Right forelimb (tissue), 1 donor: ENCODE results near the gene PTPRG.

Source experiments
- DNase-seq: peaks from one replicate; pipeline ENCODE4 v3.0.0-alpha.2; 2018

Gene PTPRG

DNA sequence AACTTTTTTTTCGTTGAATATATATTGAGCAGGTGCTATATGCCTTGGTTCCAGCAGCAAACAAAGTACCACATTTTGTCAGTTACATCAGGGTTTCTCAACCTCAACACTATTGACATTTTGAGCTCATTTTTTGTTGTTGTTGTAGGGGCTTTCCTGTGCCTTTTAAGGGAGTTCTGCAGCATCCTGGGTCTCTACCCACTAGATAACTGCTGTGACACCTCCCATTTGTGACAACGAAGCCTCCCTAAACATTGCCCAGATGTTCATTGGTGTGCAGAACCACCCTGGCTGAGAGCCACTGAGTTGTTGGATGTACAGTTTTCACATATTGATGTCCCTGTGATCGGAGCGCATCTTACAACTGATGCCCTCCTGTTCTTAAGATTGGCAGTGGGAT, 382.6 kb downstream of the PTPRG start:
- DNase-seq = no peak

DNA sequence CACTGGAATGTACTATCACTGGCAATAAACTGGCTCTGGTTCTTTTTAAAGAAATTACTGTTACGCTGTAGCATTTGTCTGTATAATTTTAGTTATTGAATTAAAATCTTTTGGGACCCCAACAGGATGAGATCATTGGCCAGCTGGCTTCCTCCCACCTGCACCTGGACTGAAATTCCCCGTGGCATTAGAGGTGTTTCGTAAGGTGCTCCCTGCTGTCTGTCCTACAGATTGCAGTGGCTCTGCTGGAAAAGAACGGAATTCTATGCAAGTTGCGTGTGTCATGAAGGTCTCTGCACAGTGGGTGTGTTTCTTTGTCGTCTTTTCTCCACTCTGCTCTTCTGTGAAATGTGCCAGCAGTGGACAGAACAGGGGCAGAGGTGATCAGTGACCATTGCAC, 383.4 kb downstream of the PTPRG start:
- DNase-seq = no peak

DNA sequence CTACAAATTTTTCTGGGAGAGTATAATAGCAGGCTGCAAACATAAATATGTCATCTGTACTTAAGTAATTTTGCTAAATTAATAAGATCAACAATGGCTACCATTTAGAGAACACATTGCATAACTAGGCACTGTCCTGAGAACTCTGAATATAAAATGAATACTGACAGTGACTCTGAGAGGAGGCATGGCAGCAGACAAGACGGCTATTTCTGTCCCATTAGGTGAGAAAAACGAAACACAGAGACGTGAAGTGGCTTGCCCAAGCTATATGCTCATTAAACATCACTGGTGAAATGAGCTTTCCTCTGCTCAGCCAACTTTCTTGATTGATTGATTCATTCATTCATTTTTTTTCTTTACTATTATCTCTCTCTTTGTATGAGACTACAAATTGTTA, 384.3 kb downstream of the PTPRG start:
- DNase-seq = no peak

DNA sequence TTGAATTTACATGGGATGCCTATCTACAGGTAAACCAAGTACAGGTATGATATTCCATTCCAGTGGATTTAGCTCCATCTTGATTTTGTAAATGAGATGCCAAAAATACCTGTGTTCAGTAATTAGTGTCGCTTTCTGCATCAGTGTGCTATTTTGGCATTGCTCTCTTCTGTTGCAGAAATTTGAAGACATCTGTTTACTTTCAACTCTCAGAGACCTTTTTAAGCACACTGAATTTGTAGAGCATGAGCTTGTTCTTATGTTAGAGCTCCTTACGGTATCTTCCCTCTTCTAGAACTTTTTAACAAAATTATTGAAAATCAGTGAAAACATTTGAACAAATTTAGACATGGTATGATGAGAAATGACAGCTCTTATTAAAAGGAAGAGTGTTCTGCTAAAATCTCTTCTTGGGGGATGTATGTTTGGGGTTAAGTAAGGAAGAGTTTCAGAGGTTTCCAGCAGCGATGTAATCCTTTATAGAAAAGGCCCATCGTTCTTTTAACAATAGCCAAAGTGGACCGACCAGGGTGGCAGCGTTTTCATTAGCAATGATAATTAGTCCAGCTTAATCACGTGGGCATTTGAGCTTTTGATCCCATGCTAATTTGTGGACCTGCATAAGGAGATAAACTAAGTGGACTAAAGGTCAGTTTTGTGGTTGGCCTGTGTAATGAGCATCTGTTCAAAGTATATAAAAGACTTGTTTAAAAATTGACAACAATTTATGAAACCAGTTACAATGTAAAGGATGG, 385.4 kb downstream of the PTPRG start:
- no peak for DNase-seq

DNA sequence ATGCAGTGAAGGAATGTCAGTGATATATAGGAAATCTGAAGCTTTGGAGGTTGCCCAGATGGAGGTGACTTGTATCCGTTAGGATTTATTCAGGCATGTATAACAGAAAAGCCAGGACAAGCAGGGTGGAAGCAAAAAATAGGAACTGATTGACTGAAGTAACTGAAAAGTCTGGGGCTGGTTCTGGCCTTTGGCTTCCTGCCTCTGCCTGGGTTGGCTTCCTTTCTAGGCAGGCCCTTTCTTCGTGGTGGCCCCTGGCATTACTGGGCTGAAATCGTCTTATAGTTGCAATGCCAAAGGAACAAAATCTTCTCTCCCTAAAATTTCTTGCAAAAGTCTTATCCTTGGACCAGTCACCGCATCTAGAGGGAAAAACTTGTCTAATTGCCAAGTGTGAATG, 386.1 kb downstream of the PTPRG start:
- DNase-seq = no peak

DNA sequence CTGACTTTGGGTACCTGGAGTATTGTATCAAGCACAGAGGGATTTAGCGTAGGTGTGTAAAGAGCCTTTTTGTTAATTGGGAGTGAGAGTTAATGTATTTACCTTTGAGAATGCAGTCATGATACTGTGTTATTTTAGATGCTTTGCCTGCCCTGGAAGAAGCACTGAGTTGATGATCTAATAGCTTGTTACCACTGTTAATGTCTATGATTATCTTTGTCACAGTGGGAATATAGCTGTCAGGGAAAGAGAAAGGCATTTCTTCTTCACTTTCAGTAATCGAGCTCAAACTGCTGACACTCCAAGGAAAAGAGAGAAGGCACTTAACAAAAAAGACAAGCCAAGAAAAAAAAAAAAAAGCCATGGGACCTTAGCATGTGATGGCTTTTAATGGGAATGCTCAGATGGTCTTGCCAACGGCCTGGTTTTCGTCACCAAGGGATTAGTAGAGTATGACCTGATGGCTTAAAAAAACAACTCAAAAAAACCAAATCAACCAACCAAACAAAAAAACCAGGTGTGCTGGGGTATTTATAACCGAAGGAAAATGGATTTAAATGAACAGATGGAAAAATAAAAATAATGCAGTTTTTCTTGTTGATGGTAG, 387.4 kb downstream of the PTPRG start:
- DNase-seq = no peak

DNA sequence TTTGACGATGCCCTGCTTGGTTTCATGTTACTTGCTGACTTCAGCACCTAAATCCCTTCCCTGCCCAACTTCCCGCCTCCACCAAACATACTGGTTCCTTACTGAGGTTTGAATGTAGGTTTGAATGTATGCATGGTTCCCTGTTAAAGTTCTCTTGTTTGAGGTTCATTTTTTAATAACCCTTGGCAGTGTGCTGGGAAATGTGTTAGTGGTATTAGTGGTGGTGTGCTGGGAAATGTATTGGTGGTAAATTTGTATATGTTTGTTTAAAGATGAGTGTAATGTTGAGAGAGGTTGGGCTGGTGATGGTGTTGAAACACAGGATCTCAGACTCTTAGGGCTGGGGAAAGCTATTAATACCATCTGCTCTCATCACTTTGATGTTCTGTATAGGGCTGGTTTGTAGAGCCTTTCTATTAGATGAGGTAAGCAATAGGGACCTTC, 392.7 kb downstream of the PTPRG start:
- DNase-seq = no peak

DNA sequence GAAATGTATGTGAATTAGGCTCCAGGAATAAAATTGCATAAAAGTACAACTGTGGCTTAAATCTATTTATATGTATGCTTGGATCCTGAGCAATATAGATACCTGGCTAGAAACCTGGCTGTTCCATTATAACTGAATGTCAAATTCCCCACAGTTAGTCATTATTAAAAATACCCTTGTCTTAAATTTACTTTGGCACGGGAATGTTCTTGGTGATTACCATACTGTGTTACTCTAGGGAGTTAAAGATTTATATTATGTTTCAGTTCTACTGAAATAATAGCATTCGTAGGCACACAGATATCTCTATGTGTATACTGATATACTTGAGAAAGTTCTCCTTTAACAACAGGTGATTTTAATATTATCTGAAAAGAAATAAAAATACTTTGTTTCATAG, 394.1 kb downstream of the PTPRG start:
- DNase-seq = no peak

DNA sequence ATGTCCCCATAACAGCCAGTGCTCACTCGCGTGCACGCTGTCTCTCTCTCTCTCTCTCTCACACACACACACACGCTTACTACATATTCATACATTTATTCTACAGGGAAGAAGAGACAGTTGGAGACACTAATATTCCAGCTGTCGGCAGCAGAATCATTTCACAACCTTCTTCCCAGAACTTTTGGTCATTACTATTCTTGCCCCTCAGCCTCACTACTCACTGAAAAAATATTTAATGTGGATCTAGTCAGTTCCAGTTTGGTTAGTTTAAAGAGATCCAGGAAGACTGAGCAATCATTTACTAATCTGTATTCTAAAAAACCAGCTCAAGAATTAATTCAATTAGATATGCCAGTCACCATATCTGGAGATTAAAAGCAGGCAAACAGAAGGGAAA, 394.9 kb downstream of the PTPRG start:
- no peak for DNase-seq

DNA sequence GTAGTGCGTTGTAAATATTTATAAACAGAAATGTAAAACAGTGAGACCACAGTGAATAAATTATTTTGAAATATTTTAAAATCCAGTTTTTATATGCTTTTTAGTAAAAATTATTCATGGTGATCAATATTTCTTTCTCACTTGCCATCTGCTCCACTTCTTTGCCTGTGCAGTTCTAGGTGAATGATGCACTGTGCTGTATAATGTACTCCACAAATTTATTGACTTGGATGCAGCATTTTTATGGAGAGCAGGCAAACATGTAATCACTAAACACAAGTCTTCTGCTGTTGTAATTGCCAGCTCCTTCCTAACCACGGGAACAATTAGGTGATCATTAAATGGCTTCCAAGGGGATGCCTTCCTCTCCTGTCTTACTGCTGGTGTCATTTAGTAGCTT, 395.9 kb downstream of the PTPRG start:
- DNase-seq = no peak

DNA sequence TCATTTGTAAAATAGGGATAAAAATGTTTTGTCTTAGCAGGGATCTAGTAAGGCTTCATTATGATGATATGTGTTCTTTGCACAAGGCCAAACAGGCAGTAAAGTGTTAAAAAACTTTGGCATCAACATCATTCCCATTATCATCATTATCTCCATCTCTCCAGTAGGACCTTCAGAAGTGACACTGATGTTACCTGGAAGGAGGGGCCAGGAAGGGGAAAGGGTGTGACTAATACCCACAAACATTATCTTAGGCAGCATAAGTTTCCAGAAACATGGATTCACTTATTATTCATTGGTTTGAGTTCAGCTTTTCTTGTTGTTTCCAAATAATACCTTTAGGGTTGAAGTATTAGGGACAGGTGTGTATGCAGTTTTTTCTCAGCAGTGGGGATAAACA, 399.6 kb downstream of the PTPRG start:
- DNase-seq = no peak

DNA sequence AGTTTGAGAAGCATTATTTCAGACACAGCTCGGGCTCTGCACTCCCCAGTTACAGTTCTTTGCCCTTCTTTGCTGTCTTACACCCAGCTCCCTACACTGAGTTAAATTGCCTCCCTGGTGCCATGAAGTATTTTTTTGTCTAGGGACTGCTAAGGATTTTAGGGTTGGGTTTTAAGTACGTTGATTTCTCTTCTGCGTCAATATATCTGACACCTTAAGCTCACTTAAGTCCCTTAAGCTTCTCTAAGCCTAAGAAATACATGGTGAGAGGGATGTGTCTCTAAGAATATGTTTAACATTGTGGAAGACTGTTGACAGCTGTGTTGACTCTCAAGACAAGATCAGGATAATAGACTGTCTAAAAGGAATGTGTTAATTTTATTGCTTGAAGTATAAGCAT, 400.5 kb downstream of the PTPRG start:
- DNase-seq = no peak

DNA sequence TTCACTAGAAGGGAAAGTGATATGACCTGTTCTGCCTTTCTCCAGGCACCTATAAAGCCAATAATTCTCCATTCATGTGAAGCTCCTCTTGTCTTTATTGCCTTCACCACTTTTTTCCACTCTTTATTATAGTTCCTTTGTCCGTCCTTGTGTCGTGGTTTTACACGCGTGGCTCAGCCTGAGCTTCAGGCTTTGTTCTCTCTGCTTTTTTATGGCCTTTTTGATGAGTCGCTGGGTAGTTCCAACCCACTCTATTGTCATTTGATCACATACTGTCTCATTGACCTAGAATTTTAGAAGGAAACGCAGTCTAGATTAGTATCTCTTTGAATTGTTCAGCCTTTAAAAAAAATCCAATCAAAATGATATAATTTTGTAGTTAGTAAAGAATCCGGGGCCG, 403.2 kb downstream of the PTPRG start:
- DNase-seq = no peak

DNA sequence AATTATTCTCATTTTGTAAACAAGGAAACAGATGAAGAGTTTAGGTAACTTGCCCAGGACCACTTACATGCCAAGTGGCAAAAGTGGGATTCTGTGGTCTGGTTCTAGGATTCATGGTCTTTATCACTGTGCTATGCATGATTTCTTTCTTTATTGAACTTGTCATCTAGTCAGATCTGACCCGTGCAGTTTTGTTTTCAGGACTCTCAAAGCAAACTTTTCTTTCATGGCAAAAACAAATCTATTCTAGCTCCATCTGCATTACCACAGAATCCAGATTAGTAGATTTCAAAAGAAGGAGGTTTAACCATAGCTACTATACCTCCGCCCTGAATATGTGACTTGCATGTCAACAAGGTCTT, 404.4 kb downstream of the PTPRG start:
- DNase-seq = no peak

DNA sequence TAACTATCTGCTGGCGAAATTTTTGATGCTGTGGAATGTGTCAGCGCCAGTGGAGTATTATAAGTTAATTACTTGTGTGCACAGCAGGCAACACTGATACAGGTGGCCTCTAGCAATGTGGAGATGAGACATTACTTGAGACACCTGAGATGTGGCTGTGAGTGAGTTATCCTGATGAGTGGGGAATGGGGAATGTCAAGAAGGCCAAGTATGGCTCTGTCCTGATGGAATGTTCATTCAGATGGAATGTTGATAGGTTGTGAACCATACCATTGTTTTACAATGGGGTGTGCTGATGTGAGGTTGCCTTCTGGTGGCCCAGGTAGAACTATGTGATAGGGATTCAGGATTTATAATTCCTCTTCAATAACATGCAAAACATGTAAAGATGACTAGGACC, 404.8 kb downstream of the PTPRG start:
- DNase-seq = no peak

DNA sequence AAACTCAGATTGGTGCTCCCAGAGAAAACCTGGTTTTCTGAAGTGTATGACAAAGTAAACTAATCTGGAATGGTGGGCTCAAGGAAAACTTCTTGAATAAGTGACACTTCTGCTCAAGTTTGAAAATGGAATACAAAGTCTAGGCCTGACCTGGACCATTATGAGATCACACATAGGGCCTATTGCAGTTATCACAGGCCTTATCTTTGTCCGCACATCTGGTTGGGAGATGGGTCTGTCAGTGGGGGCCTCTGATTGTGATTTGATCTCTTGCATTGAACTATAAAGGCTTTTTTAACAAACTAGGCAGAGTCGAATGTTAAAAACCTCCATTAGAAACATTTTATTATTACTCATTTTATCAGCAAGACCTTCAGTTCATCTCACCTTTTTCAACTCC, 405.6 kb downstream of the PTPRG start:
- DNase-seq = no peak

DNA sequence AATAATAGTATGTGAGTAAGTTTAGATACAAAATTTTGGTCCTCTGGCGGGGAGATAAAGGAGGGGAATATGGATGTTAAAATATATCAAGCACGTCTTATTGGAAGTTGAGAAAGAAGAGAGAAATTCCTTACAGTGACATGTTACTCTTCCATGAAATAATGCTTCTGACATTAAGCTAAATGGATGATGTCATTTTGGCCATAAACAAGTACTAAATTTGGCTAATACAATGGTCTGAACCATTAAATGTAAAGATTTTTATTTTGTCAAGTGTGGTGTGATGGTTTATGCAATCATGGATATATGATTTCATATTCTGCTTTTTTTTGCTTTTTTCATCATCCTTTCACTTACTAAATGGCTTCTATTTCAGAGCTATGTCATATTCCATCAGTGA, 406.6 kb downstream of the PTPRG start:
- no peak for DNase-seq

DNA sequence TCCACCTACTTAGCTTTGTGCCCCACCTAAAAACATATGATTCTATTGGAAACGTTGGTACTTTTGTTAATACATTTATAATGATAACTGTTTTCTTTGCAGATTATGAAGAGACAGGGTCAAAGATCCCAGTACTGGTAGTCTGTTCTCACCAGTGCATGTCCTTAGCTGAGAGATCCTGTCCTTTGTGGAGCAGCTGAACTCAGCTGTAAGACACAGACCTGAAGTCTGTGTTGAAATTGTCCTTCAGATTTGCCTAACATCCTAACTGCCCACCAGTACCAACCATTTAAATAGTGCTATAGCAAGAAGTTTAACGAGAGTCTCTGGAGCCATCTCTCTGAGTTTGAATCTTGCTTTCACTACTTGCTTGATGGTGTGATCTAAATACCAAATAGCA, 413.3 kb downstream of the PTPRG start:
- DNase-seq = no peak

DNA sequence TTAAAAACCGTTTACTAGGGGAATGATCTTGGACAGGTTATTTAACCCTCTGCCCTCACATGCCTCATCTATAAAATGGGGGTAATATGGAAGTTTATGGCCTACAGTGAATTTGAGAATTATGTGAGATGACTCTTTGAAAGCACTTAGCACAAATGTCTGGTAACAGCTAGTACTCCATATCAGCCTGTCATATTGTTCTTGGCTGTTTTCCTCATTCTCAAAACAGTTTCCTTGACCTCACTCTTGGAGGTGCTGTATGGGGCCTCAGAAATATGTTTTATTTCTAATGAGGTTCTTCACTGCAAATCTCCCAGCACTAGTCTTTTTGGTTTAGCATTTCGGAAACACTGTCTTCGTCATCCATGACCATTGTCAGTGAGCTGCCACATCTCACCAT, 413.8 kb downstream of the PTPRG start:
- DNase-seq = no peak

DNA sequence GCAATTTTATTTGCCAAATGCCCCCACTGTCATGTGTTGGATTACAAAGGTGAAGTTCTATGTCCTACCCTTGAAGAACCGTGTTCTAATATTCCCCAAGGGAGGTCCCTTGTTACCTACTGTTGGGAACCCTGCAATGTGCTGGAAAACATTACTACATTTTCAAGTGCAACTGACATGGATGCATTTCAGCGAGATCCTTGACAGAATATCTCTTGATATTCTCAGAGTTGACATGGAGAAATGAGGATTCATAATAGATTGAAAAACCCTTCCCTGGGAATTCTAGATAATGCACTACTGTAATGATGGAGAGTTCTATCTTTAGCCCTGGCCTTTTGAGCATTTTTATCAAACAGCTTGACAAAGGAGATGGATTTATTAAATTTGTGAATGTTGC, 414.6 kb downstream of the PTPRG start:
- no peak for DNase-seq

DNA sequence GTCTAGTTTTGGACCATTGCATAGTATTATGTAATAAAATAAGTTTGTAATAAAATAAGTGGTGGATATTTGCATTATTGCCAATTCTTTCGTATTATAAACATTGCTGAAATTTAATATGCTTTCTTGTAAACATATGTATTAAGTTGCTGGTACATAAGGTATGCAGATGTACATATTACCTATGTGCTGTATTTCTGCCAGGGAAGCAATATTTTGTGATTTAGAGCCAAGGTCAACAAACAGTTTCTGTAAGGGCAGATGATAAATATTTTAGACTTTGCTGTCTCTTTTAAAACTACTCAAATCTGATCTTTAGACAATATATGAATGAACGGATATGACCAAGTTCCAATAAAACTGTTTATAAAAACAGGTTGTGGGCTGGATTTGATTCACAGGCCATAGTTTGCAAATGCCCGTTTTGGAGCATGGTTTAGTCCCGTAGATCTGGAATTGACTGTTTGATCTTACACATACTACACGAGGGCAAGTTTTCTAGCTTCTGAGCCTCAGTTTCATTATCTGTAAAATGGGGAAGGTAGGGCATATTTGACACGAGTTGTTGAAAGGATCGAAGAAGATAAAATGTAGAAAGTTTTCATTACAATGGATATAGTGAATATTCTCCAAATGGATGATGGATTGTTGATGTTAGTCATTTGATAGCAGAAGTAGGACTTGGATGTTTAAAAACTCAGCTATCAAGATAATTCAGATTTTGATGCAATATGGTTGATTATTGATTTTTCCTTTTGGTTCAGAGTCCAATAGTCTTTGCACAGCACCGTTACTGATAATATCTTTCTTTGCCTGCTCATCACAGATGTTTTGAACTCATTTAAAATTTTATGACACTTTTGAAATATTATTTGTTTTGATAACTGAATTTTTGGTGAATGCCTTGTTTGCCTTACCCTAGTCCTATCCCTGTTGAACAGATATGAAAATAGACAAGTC, 417.4 kb downstream of the PTPRG start:
- DNase-seq = no peak

DNA sequence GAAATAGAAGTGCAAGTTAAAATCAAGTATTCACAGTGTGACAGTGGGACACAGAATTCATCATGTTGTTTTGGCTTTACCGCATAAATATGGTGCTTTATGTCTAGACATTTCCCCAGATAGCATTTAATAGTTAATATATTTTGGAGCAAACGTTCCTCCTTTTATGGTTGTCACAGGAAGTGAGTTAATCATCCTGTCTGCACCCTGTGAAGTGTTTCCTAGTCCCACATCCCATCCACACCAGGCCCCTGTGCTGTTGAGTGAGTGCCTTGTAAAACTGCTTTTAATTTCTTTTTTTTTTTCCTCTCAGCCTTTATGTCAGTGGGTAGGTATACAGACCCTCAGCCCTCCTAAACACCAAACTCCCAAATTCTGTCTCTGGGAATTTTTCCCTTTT, 418.3 kb downstream of the PTPRG start:
- DNase-seq = no peak

DNA sequence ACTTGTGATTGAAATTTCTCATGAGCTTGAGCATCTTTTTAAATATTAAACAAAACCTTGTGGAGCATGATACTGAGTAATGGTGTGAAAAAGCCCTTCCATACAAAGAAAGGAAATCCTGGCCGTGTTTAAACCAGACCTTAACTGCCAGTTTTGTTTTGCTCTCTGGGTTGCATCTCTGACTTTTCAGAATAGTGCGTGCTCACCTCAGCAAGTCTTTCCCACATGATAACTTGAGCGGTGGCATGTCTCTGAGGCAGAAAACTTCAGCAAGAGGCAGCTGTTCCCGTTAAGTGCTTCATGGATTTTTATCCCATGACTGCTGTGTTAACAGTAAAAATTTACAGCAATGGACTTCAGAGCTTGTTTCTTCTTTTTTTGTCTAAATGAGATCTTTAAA, 418.7 kb downstream of the PTPRG start:
- no peak for DNase-seq

DNA sequence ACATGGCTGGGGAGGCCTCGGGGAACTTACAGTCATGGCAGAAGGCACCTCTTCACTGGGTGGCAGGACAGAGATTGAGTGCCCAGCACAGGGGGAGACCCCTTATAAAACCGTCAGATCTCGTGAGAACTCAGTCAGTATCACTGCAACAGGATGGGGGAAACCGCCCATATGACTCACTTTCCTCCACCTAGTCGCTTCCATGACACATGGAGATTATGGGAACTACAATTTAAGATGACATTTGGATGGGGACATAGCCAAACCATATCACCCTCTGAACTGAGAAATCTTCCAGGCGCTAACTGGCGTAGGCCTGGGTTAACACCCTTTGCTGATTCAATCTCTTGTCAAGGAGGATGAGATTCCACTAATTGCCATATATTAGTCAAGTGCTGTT, 419.7 kb downstream of the PTPRG start:
- no peak for DNase-seq
